Measurements from ENCODE around the gene GCLC.

Gene GCLC

DNA sequence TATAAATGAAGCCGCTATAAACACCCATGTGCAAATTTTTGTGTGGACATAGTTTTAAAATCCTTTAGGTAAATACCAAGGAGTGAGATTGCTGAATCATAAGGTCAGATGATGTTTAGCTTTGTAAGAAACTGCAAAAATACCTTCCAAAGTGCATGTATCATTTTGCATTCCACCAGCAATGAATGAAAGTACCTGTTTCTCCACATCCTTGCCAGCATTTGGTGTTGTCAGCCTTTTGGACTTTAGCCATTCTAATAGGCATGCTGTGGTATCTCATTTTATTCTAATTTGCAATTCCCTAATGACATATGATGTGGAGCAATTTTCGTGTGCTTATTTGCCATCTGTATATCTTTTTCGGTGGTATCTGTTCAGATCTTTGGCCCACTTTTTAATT, 93.7 kb downstream of the GCLC start:
- Histone ChIP-seq H3K4me1 (ENCODE audit: insufficient read depth, poor library complexity, severe bottlenecking) (no peaks in the 10 kb centered on the region), H3K27me3 (ENCODE audit: insufficient read depth, poor library complexity, severe bottlenecking) (no peaks in the 10 kb centered on the region), H3K27ac (ENCODE audit: poor library complexity, severe bottlenecking) (no peak overlapping the region), H3K36me3 (ENCODE audit: low read depth) (no peaks in the 10 kb centered on the region), H3K9me3 (ENCODE audit: severe bottlenecking) (no peaks in the 10 kb centered on the region), H3K4me3 (ENCODE audit: severe bottlenecking) (no peak overlapping the region)
- ATAC-seq (ENCODE audit: low read depth) (no peak), DNase-seq (ENCODE audit: low spot score) (no peak)
- no peak for TF ChIP-seq CTCF (IDR thresholded peaks at IDR 0.05; ENCODE audit: poor library complexity, severe bottlenecking)

DNA sequence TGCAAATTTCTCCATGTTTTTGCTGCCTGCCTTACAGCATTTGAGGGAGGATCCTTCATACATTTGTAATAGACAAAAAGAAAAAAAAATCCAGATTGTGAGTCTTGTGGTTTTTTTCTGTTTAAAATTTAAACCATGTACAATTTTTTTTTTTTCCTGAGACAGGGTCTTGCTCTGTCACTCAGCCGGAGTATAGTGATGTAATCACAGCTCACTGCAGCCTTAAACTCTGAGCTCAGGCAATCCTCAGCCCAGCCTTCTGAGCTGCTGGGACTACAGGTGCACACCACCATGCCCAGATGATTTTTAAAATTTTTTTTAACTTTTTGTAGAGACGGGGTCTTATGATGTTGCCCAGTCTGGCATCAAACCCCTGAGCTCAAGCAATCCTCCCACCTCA, 97.0 kb downstream of the GCLC start:
- Histone ChIP-seq H3K4me3 (ENCODE audit: severe bottlenecking) (no peak overlapping the region), H3K27ac (ENCODE audit: poor library complexity, severe bottlenecking) (no peak overlapping the region), H3K36me3 (ENCODE audit: low read depth) (no peaks in the 10 kb centered on the region), H3K9me3 (ENCODE audit: severe bottlenecking) (no peaks in the 10 kb centered on the region), H3K4me1 (ENCODE audit: insufficient read depth, poor library complexity, severe bottlenecking) (no peaks in the 10 kb centered on the region), H3K27me3 (ENCODE audit: insufficient read depth, poor library complexity, severe bottlenecking) (no peaks in the 10 kb centered on the region)
- DNase-seq (ENCODE audit: low spot score) = no peak
- no peak for TF ChIP-seq CTCF (IDR thresholded peaks at IDR 0.05; ENCODE audit: poor library complexity, severe bottlenecking)
- ATAC-seq (ENCODE audit: low read depth) = no peak

All from RWPE2 (cell line).